Measurements from ENCODE around the gene UVRAG.

The UVRAG gene

DNA sequence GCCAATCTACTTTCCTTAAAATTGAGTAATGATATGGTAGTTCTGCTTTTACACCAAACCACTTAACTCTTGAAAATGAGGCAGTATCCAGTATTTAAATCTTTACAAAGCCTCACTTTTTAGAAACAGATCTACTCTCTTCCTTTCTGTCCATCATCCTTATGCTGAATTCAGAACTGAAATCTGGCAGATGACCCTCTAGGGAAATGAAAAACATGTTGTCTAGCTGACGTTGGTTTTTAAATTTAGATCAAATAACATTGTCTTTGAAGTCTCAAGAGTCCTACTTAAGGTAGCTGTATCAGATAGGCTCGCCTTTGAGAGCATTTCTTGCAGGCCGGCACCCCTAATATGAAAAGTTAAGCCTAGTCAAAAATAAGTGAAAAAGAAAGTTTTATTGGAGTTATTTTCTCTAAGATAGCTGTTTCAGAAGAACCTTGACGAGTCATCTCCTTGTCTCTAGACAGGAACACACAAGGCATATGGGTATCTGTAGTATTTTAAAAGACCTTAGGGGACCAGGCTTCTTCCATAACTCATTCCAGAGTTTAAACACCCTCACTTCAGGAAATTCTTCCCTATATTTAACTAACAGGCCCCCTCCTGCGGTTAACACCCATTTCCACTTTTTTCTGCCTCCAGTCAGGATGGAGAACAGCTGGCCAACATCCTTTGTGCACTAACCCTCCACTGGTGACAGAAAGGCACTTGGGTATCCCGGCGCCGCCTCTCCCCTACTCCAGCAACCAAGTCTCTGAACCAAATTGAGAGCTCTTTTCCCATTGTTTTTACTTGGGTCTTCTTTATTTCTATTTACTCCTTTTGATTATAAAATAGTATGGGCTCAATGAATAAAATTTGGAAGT is 310.1 kb downstream of the UVRAG start:
- intact Hi-C loops (cut with DNase I), result loop anchor here (5.0 kb wide), 1 partner anchor 133 kb away; no protein-coding TSS in a partner anchor

DNA sequence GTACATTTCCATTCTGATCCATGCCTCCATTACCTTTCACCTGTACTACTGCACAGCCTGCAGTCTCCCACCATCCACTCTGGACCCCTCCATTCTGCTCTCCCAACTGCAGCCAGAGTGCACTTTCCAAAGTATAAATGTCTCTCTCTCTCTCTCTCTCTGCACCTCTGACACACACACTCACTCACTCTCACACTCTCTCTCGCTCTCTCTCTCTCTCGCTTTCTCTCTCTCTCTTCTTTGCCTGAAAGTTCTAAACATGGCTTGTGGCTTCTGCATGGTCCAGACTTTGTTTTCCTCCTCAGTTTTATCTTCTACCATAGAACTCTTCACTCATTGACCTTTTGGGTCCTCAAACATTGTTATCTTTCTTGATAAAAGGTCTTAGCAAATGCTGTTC is 314.7 kb downstream of the UVRAG start:
- DNase-seq, result no peak
- intact Hi-C loops (cut with DNase I), result loop anchor here (5.0 kb wide), 1 partner anchor 137 kb away; no protein-coding TSS in a partner anchor

More for the DNA sequence above, 310.1 kb downstream of the UVRAG start:
- no peak for DNase-seq

DNA sequence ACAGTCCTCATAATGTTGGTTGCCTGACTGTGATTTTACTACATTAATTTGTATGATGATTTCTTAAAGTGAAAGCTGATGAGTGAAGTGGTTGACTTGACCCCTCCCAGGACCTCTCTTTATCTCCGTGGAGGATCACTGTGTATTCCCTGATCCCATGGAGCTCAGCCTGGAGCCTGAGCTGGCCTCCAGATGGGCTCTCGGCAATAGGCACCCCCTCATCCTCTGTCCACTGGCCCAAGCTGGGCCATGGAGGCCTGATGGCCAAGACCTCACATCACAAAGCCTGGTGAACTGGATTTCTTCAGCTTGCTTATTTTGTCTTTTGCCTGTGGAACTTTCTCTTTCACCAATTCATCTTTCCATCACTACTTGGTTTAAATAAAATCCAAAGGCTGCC is 316.1 kb downstream of the UVRAG start:
- DNase-seq, result no peak
- intact Hi-C loops (cut with DNase I), result no loop called here

DNA sequence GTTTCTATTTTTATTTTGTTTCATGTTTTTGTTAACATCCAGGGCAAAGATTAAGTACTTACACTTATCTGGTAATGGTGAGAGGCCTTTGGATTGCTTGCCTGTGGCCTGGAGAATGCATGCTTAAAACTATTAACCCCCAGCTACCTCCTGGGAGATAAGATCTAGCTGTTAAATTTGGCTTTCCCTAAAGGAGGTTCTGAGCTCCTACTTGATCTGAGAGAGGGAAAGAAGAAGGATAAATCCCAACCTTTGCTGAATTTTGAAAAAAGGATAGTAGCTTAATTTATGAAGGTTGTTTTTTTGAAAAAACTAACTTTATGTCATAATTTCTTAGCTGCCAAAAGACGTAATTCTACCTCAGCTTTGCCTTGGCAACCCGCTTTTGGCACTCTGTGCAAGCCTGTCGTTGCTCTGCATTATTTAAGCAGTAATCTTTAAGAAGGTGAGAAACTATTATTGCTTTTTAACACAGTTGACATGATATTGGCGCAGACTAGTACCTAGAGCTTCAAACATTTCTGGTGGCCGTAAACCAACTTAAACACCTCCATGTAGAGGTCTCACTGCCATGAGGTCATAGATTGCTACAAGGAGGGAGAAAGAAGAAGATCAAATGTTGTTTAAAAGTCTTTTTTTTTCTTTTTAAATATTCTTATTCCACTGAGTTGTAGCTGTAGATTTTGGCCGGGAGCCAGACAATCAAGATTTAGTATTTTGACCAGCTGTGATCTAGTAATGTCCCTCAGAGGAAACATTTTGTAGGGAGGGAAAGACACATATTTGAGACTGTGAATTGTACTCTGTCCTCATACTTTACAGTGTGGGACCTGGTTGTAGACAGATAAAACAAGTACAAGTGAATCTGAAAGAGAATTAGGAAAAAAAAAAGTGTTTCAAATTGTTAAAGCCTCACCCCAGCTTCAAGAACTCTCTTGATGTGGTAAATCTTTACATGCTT is 316.9 kb downstream of the UVRAG start:
- intact Hi-C loops (cut with DNase I), result no loop called here

DNA sequence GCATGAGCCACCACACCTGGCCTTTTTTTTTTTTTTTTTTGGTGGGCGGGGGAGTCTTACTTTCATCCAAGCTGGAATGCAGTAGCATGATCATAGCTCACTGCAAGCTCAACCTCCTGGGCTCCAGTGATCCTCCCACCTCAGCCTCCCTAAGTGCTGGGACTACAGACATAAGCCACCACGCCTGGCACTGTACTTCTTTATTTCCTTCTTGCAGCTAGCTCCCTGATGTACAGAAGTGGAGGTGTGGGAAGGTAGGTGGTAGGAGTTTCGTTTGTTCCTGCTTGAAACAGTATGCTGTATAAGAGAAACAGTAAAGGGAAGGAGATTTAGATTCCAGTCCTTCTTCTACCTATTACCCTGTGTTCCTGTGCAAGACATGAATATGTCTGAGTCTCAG is 319.2 kb downstream of the UVRAG start:
- DNase-seq, result no peak
- intact Hi-C loops (cut with DNase I), result no loop called here

More for the DNA sequence above, 316.9 kb downstream of the UVRAG start:
- DNase-seq, result no peak

DNA sequence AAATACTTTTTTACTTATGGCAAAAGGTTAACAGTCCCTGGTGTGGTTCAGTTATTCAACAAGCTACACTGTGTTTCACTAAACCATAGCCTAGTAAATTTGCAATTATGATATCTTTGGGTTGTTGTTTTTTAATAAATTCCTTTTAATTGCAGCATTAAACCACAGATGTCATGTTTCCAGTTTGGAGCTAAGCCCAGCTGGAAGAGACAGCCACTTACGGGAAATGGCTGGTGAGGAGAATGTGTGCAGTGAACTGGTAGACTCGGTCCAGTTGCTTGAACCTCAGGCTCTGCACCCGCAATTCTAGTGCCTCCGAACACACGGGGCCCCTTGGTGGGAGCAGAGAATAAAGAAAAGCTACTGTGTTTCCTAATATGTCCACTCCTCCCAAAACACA is 320.5 kb downstream of the UVRAG start:
- no peak for DNase-seq
- intact Hi-C loops (cut with DNase I), result no loop called here

DNA sequence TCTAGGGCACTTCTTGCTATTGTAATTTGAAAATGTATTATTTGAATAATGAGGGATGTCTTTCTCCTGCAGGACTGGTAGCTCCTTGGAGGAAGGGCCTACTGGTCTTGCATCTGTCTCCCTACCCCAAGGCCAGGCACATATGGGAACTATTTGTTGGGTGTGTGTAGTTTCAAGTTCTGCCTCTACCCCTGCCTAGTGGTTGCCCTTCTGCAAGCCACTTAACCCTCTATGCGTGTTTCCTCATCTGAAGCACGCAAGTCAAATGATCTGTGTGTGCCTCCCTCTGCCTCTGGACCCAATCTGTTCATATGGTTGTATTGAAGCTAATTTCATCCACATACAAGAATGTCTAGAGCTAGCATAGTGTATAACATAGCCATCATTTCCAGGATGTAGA is 324.3 kb downstream of the UVRAG start:
- intact Hi-C loops (cut with DNase I), result no loop called here
- DNase-seq, result no peak

DNA sequence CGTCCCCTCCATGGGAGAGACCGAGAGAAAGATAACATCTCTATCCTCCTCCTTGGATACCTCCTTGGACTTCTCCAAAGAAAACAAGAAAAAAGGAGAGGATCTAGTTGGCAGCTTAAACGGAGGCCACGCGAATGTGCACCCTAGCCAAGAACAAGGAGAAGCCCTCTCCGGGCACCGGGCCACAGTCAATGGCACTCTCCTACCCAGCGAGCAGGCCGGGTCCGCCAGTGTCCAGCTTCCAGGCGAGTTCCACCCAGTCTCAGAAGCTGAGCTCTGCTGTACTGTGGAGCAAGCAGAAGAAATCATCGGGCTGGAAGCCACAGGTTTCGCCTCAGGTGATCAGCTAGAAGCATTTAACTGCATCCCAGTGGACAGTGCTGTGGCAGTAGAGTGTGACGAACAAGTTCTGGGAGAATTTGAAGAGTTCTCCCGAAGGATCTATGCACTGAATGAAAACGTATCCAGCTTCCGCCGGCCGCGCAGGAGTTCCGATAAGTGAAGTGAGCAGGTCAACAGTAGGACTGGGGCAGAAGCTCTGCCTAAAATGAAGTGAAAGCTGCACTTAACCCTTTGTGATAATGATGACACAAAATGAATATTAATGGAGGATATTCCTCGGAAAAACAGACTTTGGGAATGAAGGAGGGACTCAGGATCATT is 326.0 kb downstream of the UVRAG start:
- intact Hi-C loops (cut with DNase I), result no loop called here
- peak in 4 of 10 donors; percentile 31 to 89 (median 58) for DNase-seq

DNA sequence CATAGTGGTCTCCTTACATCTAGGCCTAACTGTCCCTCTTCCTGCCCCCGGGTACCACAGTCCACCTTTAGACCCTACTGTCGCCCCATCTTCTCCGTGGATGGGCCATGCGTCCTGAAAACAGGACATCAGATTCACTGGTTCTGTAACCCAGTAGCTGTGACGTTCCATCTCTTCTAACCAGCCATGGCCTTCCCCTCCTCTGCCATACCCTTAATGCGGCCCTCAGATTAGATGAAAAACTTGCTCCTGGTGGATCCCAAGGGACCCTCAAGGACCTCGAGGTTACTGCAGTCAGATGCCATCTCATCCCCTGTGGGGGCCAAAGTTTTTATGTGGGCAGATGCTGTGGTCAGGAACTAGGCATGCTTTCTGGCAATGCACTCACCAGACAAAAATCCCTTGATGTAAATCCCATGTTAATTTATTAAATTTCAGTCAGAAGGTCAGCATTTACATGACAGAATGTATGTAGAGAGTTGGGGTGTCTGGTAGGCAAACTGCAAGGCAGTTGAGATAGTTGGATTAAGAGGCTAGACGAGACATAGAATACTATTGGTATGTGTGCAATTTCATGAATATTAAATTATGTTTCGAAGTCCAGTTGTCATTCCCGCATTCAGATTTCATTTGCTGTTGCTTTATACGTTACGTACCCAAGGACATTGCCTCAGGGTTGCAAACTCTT is 327.0 kb downstream of the UVRAG start:
- intact Hi-C loops (cut with DNase I), result no loop called here

DNA sequence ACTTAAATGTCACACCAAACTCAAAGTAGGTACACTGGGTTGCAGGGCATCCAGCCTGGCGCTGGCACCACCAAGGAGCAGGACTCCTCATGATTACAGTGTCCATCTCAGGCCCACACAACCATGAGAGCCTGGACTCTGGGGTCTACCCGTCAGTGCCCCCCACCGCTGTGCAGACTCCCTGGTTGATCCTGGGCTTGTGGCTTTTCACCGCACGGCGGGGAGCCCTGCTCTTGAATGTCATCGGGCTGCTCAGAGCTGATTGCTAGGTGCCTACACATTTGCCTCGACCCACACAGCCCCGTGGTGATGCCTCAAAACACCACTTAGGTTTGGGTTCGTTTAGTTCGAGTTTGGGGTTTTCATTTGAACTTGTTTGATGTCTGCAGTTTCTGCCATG is 328.3 kb downstream of the UVRAG start:
- intact Hi-C loops (cut with DNase I), result no loop called here
- peak in 1 of 10 donors; percentile 59 for DNase-seq

More for the DNA sequence above, 327.0 kb downstream of the UVRAG start:
- DNase-seq, result no peak

DNA sequence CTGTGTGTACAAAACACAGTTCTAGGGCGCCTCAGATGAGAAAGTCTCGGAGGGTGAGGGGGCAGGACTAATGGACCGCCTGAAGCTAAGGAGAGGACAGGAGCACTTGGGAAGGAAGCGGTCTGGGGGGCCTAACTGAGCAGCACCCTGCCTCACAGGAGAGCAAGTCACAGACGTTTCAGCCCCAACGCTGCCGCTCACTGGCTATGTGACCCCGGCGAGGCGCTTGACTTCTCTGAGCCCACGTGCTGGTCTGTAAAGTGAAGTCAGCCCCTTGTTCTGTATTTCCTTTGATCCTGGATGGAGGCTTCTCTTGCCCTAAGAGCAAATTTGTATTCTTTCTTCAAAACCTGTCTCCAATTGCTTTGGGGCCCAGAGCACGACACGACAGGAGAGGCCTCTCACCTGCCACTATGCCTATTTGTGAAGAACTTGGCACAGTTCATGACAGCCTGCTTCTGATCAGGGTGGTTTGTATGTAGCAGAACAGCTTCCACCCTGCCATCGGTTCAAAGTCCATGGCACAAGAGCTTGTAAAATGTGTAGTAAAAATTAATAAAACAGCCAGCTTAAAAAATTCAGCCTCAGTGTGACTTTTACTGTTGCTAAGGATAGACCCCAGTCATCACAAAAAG is 332.2 kb downstream of the UVRAG start:
- intact Hi-C loops (cut with DNase I), result no loop called here
- peak in 2 of 10 donors; percentile 50 to 70 for DNase-seq

DNA sequence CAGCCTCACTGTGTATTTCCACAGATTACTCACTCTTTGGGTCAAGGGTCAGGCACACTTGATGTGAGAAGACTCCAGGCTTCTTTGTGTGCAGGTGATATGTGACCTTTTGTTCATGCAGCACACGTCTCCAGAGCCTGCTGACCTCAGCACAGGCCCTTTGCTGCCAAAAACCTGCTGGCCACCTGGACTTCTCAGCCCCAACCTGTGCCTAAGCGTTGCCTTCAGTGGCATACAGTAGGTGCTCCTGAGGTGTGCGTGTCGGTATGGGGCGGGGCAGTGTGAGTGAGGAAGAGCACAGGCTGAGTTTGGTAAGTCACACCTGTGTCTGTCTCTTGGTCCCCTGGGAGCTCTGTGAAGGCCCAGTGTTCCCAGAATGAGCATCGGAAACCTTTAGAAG is 333.2 kb downstream of the UVRAG start:
- peak in 1 of 10 donors; percentile 39 for DNase-seq

DNA sequence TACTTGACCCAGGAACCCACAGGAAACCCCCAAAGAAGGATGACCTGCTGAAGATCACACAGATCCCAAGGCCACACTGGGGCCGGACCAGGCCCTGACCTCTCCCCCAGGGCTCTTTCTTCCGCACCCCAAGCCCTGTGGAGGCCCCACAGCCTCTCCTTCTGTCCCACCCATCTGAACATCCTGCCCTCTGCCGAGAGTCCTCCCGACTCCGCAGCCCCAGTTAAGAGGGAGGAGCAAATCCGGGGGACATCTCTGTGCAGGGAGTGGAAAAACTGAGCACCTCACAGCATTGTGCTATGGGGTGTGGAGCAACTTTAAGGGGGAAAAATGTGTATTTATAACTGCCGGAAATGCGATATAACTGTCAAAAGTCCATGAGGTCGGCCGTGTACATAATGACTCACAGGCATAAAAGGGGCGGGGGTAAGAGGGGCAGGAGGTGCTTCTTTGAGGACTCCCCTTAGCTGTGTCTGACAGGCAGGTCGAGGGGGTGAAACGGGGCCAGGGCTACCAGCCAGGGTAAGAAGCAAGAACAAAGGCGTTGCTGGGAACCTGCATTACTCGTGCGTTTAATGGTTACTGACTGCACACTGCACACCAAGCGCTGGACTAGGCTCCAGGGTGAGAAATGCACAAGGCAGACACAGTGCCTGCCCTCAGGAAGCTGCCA is 334.1 kb downstream of the UVRAG start:
- peak in 2 of 10 donors; percentile 69 to 73 for DNase-seq
- intact Hi-C loops (cut with DNase I), result no loop called here

More for the DNA sequence above, 333.2 kb downstream of the UVRAG start:
- intact Hi-C loops (cut with DNase I), result no loop called here

DNA sequence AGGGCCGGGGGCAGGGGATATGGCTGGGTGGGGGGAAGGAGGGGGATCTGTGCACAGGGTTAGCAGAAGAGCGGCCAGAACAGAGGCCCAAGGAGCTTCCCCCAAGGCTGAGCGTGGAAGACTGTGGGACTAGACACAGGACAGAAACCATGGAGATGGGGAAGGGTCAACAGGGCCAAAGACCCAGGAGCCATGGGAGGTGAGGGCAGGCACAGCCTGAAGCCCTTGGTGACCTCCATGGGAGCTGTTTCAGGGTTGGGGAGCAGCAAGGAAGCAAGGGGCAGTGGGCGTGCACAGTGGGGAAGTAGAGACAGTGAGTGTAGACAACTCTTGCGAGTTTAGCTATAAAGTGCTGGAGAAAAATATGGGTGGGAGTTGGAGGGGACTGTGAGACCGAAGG is 334.7 kb downstream of the UVRAG start:
- peak in 1 of 10 donors; percentile 19 for DNase-seq
- intact Hi-C loops (cut with DNase I), result no loop called here

DNA sequence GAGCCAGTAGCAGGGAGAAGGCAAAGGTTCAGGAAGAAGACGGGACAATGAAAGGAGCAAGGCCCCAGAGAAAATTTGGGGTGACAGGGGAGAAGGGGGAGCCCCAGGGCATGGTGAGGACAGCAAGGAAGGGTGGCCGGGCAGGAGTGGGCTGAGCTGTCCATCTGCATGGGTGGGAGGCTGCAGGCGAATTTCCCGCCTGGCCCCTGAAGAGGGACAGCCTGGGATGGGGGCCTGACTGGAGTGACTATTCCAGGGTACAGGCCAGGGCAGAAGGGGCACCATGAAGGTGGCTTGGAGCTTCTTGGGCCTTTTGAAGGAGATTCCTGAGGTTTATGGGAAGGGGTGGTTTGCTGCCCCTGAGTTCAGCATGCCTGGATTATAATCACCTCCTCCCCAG is 335.1 kb downstream of the UVRAG start:
- intact Hi-C loops (cut with DNase I), result no loop called here
- peak in 1 of 10 donors; percentile 69 for DNase-seq

DNA sequence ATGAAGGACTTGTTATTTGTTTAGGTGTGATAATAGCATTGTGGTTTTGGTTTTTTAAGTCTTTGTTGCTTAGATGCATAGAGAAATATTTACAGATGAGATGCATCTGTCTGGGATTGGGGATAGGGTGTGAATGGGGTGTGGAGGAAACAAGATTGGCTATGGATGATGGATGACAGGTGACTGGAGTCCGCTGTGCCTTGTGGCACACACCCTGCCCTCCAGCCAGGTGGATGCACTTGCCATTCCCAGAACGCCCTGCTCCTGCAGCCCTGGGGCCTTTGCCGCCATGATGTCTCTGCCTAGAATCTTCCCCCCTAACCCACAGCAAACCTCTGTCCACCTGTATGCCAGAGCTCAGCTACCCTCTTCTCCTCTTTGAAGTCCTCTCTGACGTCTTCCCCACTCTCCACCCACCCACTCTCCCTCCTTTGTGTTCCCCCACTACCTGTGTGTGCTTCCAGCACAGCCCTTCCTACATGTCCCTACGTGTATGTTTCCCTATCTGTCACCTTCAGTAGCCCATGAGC is 336.6 kb downstream of the UVRAG start:
- intact Hi-C loops (cut with DNase I), result loop anchor here (1.0 to 2.0 kb wide), 2 partner anchors 254 to 349 kb away; no protein-coding TSS in a partner anchor
- DNase-seq, result peak in 1 of 10 donors; percentile 53

DNA sequence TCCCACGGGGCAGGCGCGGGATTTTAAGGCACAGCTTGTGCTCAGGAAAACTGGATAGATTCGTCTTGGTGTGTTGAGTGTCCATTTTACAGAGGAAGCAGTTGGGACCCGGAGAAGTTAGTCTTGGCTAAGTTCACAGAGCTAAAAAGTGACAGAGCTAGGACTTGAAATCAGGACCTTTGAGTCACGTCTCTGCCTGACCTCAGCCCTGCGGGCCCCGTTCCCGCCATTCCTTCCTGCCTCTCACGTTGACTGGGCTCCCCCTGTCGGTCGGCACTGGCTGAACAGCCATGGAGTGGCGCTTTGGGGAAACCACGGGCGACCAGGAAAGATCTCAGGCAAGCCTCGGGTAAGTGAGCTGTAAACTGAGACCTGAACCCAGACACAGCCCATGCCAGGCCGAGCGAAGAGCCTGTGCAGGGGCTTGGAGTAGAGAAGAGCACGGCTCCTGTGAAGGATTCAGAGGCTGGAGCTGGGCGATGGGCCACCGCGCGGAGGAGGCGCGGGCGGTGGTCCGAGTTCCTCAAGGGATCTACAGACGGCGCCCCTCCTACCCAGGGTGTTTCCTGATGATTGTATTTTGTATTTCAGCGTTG is 337.2 kb downstream of the UVRAG start:
- DNase-seq, result peak; percentile 65 to 97 (median 87)

More for the DNA sequence above, 337.2 kb downstream of the UVRAG start:
- intact Hi-C loops (cut with DNase I), result loop anchor here (1.0 to 2.0 kb wide), 2 partner anchors 255 to 349 kb away; no protein-coding TSS in a partner anchor
